ENCODE data around the gene ARMC5. TPM values are rescaled to one million over a fixed set of nuclear protein-coding genes. Genes with fewer than 3 reads are reported as not detected.

ARMC5 gene
- total and polyA plus RNA-seq, 9 of the 15 experiments (the other 6 are each of a cell fraction or from before 2014, with no cell fraction given): 0.11 to 13.5 (median 2.1) TPM

- TF ChIP-seq POLR2H (tag; IDR thresholded peaks at IDR 0.05; ENCODE audit: low read depth) (peak; percentile 84), BHLHE40 (IDR thresholded peaks at IDR 0.05; ENCODE audit: low read length) (peak; percentile 20), TAF7 (tag; IDR thresholded peaks at IDR 0.05) (peak; percentile 67), NEUROD1 (IDR thresholded peaks at IDR 0.05; ENCODE audit: borderline replicate concordance, low read depth, low read length, partially characterized antibody) (peak; percentile 91), NR1H2 (CRISPR knock-in tag; IDR thresholded peaks at IDR 0.05) (no peak), UBTF (IDR thresholded peaks at IDR 0.05; ENCODE audit: borderline replicate concordance in 1 of 2, low read depth in 2 of 2, low read length in 2 of 2) (peak in 1 of 2 experiments; percentile 87; a peak in 2 of 4 replicates), ZBTB2 (IDR thresholded peaks at IDR 0.05) (no peak), RBM22 (IDR thresholded peaks at IDR 0.05; ENCODE audit: low read depth, low read length, poor library complexity, severe bottlenecking) (peak; percentile 81), PRDM10 (IDR thresholded peaks at IDR 0.05; ENCODE audit: partially characterized antibody) (peak; percentile 40), MBD2 (IDR thresholded peaks at IDR 0.05; ENCODE audit: borderline replicate concordance, low read depth) (peak; percentile 84), ZNF134 (CRISPR knock-in tag; conservative IDR thresholded peaks at IDR 0.05) (no peak), ZFX (CRISPR knock-in tag; IDR thresholded peaks at IDR 0.05) (peak; percentile 96), BRCA1 (IDR thresholded peaks at IDR 0.05) (no peak), BRCA1 (CRISPR knock-in tag; IDR thresholded peaks at IDR 0.05) (no peak), BRD9 (IDR thresholded peaks at IDR 0.05; ENCODE audit: low read depth, partially characterized antibody) (peak; percentile 61), KDM1A (IDR thresholded peaks at IDR 0.05) (no peak), FOXA1 (IDR thresholded peaks at IDR 0.05; ENCODE audit: borderline replicate concordance) (no peak), MEF2A (IDR thresholded peaks at IDR 0.05; ENCODE audit: control insufficient read depth, low read depth, low read length) (no peak; the same call in 1 of the 2 replicates), KLF10 (CRISPR knock-in tag; IDR thresholded peaks at IDR 0.05) (no peak)
Observed at GRCh38 chr16:31507929-31508705, 48.8 kb downstream of the ARMC5 start, which contains the start of gene RUSF1 (continued).
